Measurements from ENCODE around the gene INCA1.
"Not testable (repeated sequence)": the region's sequence is repeated elsewhere in the genome, so short reads cannot be mapped to it uniquely, and the experiment has no call there.

Gene INCA1

GRCh38 chr17:5034651-5035050 lies 37.3 kb upstream of the INCA1 start:
- TF ChIP-seq CTCF (IDR thresholded peaks at IDR 0.05; ENCODE audit: borderline replicate concordance, insufficient read depth, low read depth, low read length): no peak
- no peak overlapping the region for H3K4me3 ChIP-seq (ENCODE audit: low read depth, low read length)

GRCh38 chr17:5034063-5034462 lies 36.7 kb upstream of the INCA1 start:
- TF ChIP-seq CTCF (IDR thresholded peaks at IDR 0.05; ENCODE audit: borderline replicate concordance, insufficient read depth, low read depth, low read length): no peak
- no peak overlapping the region for H3K4me3 ChIP-seq (ENCODE audit: low read depth, low read length)

GRCh38 chr17:5033352-5034015 lies 36.2 kb upstream of the INCA1 start:
- H3K4me3 ChIP-seq (ENCODE audit: low read depth, low read length): no peak overlapping the region
- TF ChIP-seq CTCF (IDR thresholded peaks at IDR 0.05; ENCODE audit: borderline replicate concordance, insufficient read depth, low read depth, low read length): 0 out of 2 replicates have a peak, but pooled peaks have one; percentile 1

GRCh38 chr17:5032865-5033264 lies 35.5 kb upstream of the INCA1 start:
- no peak overlapping the region for H3K4me3 ChIP-seq (ENCODE audit: low read depth, low read length)
- no peak for TF ChIP-seq CTCF (IDR thresholded peaks at IDR 0.05; ENCODE audit: borderline replicate concordance, insufficient read depth, low read depth, low read length)

GRCh38 chr17:5031365-5032082 lies 34.2 kb upstream of the INCA1 start:
- TF ChIP-seq CTCF (IDR thresholded peaks at IDR 0.05; ENCODE audit: borderline replicate concordance, insufficient read depth, low read depth, low read length): peak; percentile 82
- H3K4me3 ChIP-seq (ENCODE audit: low read depth, low read length): peak overlapping the region; percentile 28

- not testable (repeated sequence) for H3K4me3 ChIP-seq (ENCODE audit: low read depth, low read length)
Observed at GRCh38 chr17:5030168-5030567, 32.8 kb upstream of the INCA1 start.

- TF ChIP-seq CTCF (IDR thresholded peaks at IDR 0.05; ENCODE audit: borderline replicate concordance, insufficient read depth, low read depth, low read length): no peak
Observed at GRCh38 chr17:5027916-5028315, 30.6 kb upstream of the INCA1 start.

More at GRCh38 chr17:5027916-5028315, 30.6 kb upstream of the INCA1 start:
- H3K4me3 ChIP-seq (ENCODE audit: low read depth, low read length): no peak overlapping the region

Data from GM12875 (cell line).